WI38 (cell line): ENCODE data around the gene NTN1.
A peak's percentile ranks its signal among the peaks of the same experiment; 100 is the strongest.

Source experiments
- H3K4me3 ChIP-seq: 2 replicates; pipeline ENCODE4 v1.5.1; 2011; ENCODE audit warnings: low read depth, mild to moderate bottlenecking, control low read depth, low read length
- CTCF ChIP-seq: IDR thresholded peaks from 2 replicates; pipeline ENCODE4 v1.5.1; 2012; ENCODE audit warnings: low read depth, mild to moderate bottlenecking, control low read depth, low read length

Gene NTN1

GRCh38 chr17:9213303-9213640 lies 192.0 kb downstream of the NTN1 start:
- no peak overlapping the region for H3K4me3 ChIP-seq
- TF ChIP-seq CTCF: no peak

- TF ChIP-seq CTCF: no peak
- no peak overlapping the region for H3K4me3 ChIP-seq
Measured at GRCh38 chr17:9215465-9215864, 194.2 kb downstream of the NTN1 start.

- no peak for TF ChIP-seq CTCF
- H3K4me3 ChIP-seq: peak overlapping the region; percentile 21; the same call in 1 of the 2 replicates
Measured at GRCh38 chr17:9217151-9218056, 196.1 kb downstream of the NTN1 start.

GRCh38 chr17:9218064-9218635 lies 196.8 kb downstream of the NTN1 start:
- no peak for TF ChIP-seq CTCF
- H3K4me3 ChIP-seq: no peak overlapping the region

- TF ChIP-seq CTCF: no peak
- no peak overlapping the region for H3K4me3 ChIP-seq
Measured at GRCh38 chr17:9218911-9219310, 197.6 kb downstream of the NTN1 start.

GRCh38 chr17:9219631-9220397 lies 198.5 kb downstream of the NTN1 start:
- TF ChIP-seq CTCF: no peak
- no peak overlapping the region for H3K4me3 ChIP-seq
